HepG2 (cell line): ENCODE results near the gene HCFC1. TPM values are rescaled to one million over a fixed set of nuclear protein-coding genes. Genes with fewer than 3 reads are reported as not detected.

ENCODE experiments used
- ATAC-seq: fragments of 200-7000 bp; cut with Tn5 transposase; 3 replicates; pipeline ENCODE4 v1.9.1; 2020; ENCODE audit warnings: mild to moderate bottlenecking, moderate library complexity
- BruUV-seq: library from RNA; stranded (reverse); fragments of 400-500 nt; replicated peaks from 2 replicates; lab custom pipeline; 2021; lab: Mats Ljungman, UMichigan
- CTCF ChIA-PET: fragments of 300-600 bp; formaldehyde crosslinking; extraction: SDS; loops from one replicate; lab custom pipeline; 2021; ENCODE audit warnings: low total read pairs, inconsistent platforms, low intra/inter-chr PET ratio; lab: Yijun Ruan, JAX
- POLR2A ChIA-PET: fragments of 350-600 bp; sonication (Branson Sonifier 250); formaldehyde crosslinking; loops from one replicate; lab custom pipeline; 2020; ENCODE audit warnings: antibody characterized with exemption, inconsistent platforms; lab: Yijun Ruan, JAX
- DNase-seq: peaks from one replicate; pipeline ENCODE4 v3.0.0-alpha.2; 2015; ENCODE audit warnings: low spot score
- FAIRE-seq: peaks from 3 replicates; lab custom pipeline; 2011; peaks lifted over from hg19 to GRCh38; lab: Jason Lieb, UNC
- H2AFZ ChIP-seq: one replicate; pipeline ENCODE4 v1.6.1; 2011; ENCODE audit warnings: low read length, inconsistent platforms
- H3K27ac ChIP-seq: fragments of 300-600 bp; 3 replicates; pipeline ENCODE4 v1.8.0; 2011; ENCODE audit warnings: mixed run types, mild to moderate bottlenecking, mixed read lengths, low read length, inconsistent platforms; ENCODE audit not compliant: insufficient read depth; ENCODE audit errors: extremely low read length
- H3K27me3 ChIP-seq, 2 experiments: fragments of 200-600 bp in 1 of 2; 2 replicates in 1 of 2; 3 replicates in 1 of 2; pipeline versions ENCODE4 v1.6.0 to v1.8.0; 2011; ENCODE audit warnings: low read length in 2 of 2, mild to moderate bottlenecking in 2 of 2, moderate library complexity in 2 of 2, inconsistent platforms in 1 of 2; ENCODE audit not compliant: insufficient read depth in 2 of 2, control insufficient read depth in 1 of 2
- H3K36me3 ChIP-seq, 2 experiments: fragments of 200-600 bp in 1 of 2; replicated peaks in 1 of 2; 2 replicates in 1 of 2; 3 replicates in 1 of 2; pipeline versions ENCODE4 v1.5.1 to v1.8.0; 2011; ENCODE audit warnings: low read length in 2 of 2, inconsistent platforms in 1 of 2; ENCODE audit not compliant: insufficient read depth in 2 of 2, control insufficient read depth in 1 of 2
- H3K4me1 ChIP-seq: 2 replicates; pipeline ENCODE4 v1.5.1; 2012; ENCODE audit warnings: low read length, inconsistent platforms; ENCODE audit not compliant: insufficient read depth
- H3K4me2 ChIP-seq: 2 replicates; pipeline ENCODE4 v1.6.0; 2011; ENCODE audit warnings: low read depth, low read length, inconsistent platforms
- H3K4me3 ChIP-seq, 3 experiments: fragments of 200-600 bp in 1 of 3; sonication (generic), shearing (Covaris generic) in 1 of 3; replicated peaks in 1 of 3; 2 replicates each; pipeline ENCODE4 v1.5.1; 2011 to 2016; ENCODE audit warnings: low read length in 3 of 3, inconsistent platforms in 2 of 3, low read depth in 2 of 3, mild to moderate bottlenecking in 2 of 3, control low read depth in 1 of 3, mixed read lengths in 1 of 3; ENCODE audit not compliant: insufficient read depth in 1 of 3
- H3K79me2 ChIP-seq: one replicate; pipeline ENCODE4 v1.6.1; 2011; ENCODE audit warnings: low read length, inconsistent platforms; ENCODE audit not compliant: insufficient read depth
- H3K9ac ChIP-seq: 2 replicates; pipeline ENCODE4 v1.6.0; 2011; ENCODE audit warnings: mild to moderate bottlenecking, low read depth, low read length, inconsistent platforms; ENCODE audit not compliant: insufficient read depth
- H3K9me3 ChIP-seq: 2 replicates; pipeline ENCODE4 v1.5.1; 2012; ENCODE audit warnings: mild to moderate bottlenecking, low read length
- H4K20me1 ChIP-seq: 2 replicates; pipeline ENCODE4 v1.6.0; 2011; ENCODE audit warnings: inconsistent platforms, mild to moderate bottlenecking, low read length, moderate library complexity; ENCODE audit not compliant: insufficient read depth
- EP300 ChIP-seq, 3 experiments: sonication (generic) in 1 of 3; formaldehyde crosslinking in 1 of 3; IDR thresholded peaks; 2 replicates each; pipeline versions ENCODE4 v1.5.1 to v1.6.1; 2011 to 2020; ENCODE audit warnings: low read depth in 2 of 3, low read length in 2 of 3, borderline replicate concordance in 1 of 3, improper control_type of control experiment in 1 of 3, mild to moderate bottlenecking in 1 of 3, missing genetic modification reagents in 1 of 3, moderate library complexity in 1 of 3
- HOXA7 ChIP-seq: sonication (generic); formaldehyde crosslinking; IDR thresholded peaks from 2 replicates; pipeline ENCODE4 v1.8.1; 2022; ENCODE audit warnings: mild to moderate bottlenecking, missing genetic modification reagents, moderate library complexity
- ZNF547 ChIP-seq: sonication (generic); formaldehyde crosslinking; IDR thresholded peaks from 2 replicates; pipeline ENCODE4 v1.5.1; 2020; ENCODE audit warnings: mild to moderate bottlenecking, missing genetic modification reagents
- ZNF644 ChIP-seq: IDR thresholded peaks from 2 replicates; pipeline ENCODE4 v1.6.1; 2016; ENCODE audit warnings: low read depth
- WGBS: methylation state at CpG from one replicate; pipeline ENCODE4 v1.1.6; 2017; ENCODE audit warnings: low lambda C conversion rate; 5-methylcytosine and 5-hydroxymethylcytosine counted together
- in situ Hi-C: cut with HindIII; loops from 2 replicates; pipeline ENCODE4 v1.10.0; 2017; ENCODE audit warnings: low pct_unique_long_range_greater_than_20kb; ENCODE audit not compliant: extremely low pct_ligation_motif_present
- intact Hi-C: fragments of 100-400 bp; cut with micrococcal nuclease; formaldehyde crosslinking; loops from one replicate; pipeline ENCODE4 v1.10.0; 2022; ENCODE audit not compliant: unreplicated experiment
- microRNA counts: library from miRNA; unstranded; fragments of <30 nt; microRNA quantifications from one replicate; lab custom pipeline; 2015
- microRNA-seq: library from miRNA; unstranded; fragments of <30 nt; microRNA quantifications from one replicate; pipeline ENCODE4, GENCODE V29; 2020
- polyA plus RNA-seq, 8 experiments: library from polyadenylated mRNA; depleted of rRNA in 3 of 8; stranded (reverse) in 7 of 8; unstranded in 1 of 8; fragments of >200 nt; fragmentation: Illumina TruSeq in 4 of 8; extraction: Trizol in 4 of 8; gene quantifications; 2 replicates each; pipeline versions ENCODE4 v1.2.1 to v1.2.3, GENCODE V29; 2011 to 2016; ENCODE audit warnings: low read depth in 4 of 8, missing spikeins in 1 of 8, mixed read lengths in 1 of 8; ENCODE audit not compliant: insufficient read depth in 1 of 8
- small RNA-seq, 3 experiments: library from RNA; depleted of rRNA; stranded (forward); fragments of <200 nt; gene quantifications; one replicate each; pipeline ENCODE3, GENCODE V24; 2012; ENCODE audit warnings: low read depth in 2 of 3, low replicate concordance in 1 of 3; ENCODE audit not compliant: insufficient read length in 3 of 3, insufficient read depth in 2 of 3
- total RNA-seq, 5 experiments: library from RNA; depleted of rRNA; stranded (reverse); fragments of >200 nt; fragmentation: Illumina TruSeq; extraction: Trizol; gene quantifications; 2 replicates each; pipeline ENCODE4 v1.2.3, GENCODE V29; 2016; ENCODE audit warnings: low read depth in 1 of 5

The HCFC1 gene
- total and polyA plus RNA-seq, 2 of the 13 experiments (the other 11 are each of a cell fraction or from before 2014, with no cell fraction given): 5.8 to 17.8 TPM

GRCh38 chrX:153900831-153901752, 70.5 kb downstream of the HCFC1 start:
- Histone ChIP-seq H3K79me2 (no peaks in the 10 kb centered on the region), H4K20me1 (no peaks in the 10 kb centered on the region), H3K9ac (no peak overlapping the region), H2AFZ (no peak overlapping the region), H3K27ac (no peak overlapping the region), H3K4me3 (no peak overlapping the region), H3K27me3 (peaks cover 3 to 9% of the 10 kb centered on the region in 2 experiments; a peak in 2 of 5 replicates), H3K4me1 (no peaks in the 10 kb centered on the region), H3K36me3 (no peaks in the 10 kb centered on the region), H3K4me2 (no peak overlapping the region), H3K9me3 (no peaks in the 10 kb centered on the region)
- ChIA-PET CTCF (no interaction called here), POLR2A (no interaction called here)
- ATAC-seq: no peak
- 21% methylated on average over 21 of the region's 26 CpGs for WGBS
- FAIRE-seq: no peak
- intact Hi-C loops: no loop called here
- no TSS peak for BruUV-seq
- in situ Hi-C loops: no loop called here
- no peak for TF ChIP-seq HOXA7
- DNase-seq: no peak

DNA sequence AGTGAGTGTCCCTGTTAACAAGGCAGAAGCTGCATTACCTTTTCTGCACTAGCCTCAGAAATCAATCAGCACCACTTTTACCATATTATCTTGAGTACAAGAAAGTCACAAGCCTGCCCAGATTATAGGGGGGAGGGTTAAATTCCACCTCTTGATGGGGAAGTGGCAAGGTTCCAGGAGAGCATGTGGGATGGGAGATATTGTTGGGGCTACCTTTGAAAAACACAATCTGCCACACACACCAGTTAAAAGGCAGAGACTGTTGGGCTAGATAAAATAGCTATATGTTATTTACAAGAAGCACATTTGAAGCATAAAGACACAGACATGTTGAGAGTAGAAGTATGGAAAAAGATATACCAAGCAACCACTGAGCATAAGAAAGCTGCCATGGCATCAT, 73.7 kb downstream of the HCFC1 start:
- Histone ChIP-seq H3K4me3 (no peak overlapping the region), H4K20me1 (no peaks in the 10 kb centered on the region), H3K4me1 (no peaks in the 10 kb centered on the region), H3K9me3 (no peaks in the 10 kb centered on the region), H2AFZ (no peak overlapping the region), H3K27me3 (peaks cover 3 to 8% of the 10 kb centered on the region in 2 experiments; a peak in 2 of 5 replicates), H3K36me3 (no peaks in the 10 kb centered on the region), H3K4me2 (no peak overlapping the region), H3K79me2 (no peaks in the 10 kb centered on the region), H3K9ac (no peak overlapping the region), H3K27ac (no peak overlapping the region)
- intact Hi-C loops: no loop called here
- FAIRE-seq (no peak), DNase-seq (no peak), ATAC-seq (no peak)
- ChIA-PET POLR2A (no interaction called here), CTCF (no interaction called here)
- TF ChIP-seq ZNF547 (CRISPR knock-in tag) (no peak), ZNF644 (CRISPR knock-in tag) (no peak), EP300 (IDR thresholded peaks at IDR 0.05; ENCODE audit: low read depth in 2 of 2, low read length in 2 of 2) (no peak), EP300 (CRISPR knock-in tag; IDR thresholded peaks at IDR 0.05; ENCODE audit: borderline replicate concordance) (no peak)
- BruUV-seq: no TSS peak
- in situ Hi-C loops: no loop called here

MicroRNAs within 50 kb of the gene (microRNA counts, 767-probe panel; counts per million panel counts)
- microRNA hsa-miR-718 (lab: Ali Mortazavi, UCI): not detected

Small RNAs within 50 kb of the gene (microRNA-seq; reads per million reads assigned to microRNA genes)
- not detected for gene MIR3202-1
- gene MIR3202-2: not detected
- gene MIR718: not detected

Small RNAs within 50 kb of the gene (small RNA-seq; reads per million reads assigned to genes)
- 0 reads per million in 3 experiments for gene MIR3202-1

Other genes starting within 250 kb of the HCFC1 start
- gene BCAP31, start 247.4 kb downstream of the HCFC1 start, total RNA-seq (2016; rRNA removed; fragmentation: Illumina TruSeq; extraction: Trizol): 101 and 178 TPM in 2 replicates
- gene BCAP31, start 247.4 kb downstream of the HCFC1 start, polyA plus RNA-seq (2011; rRNA removed): 139 and 155 TPM in 2 replicates
- gene ABCD1, start 247.0 kb downstream of the HCFC1 start, total RNA-seq (2016; rRNA removed; fragmentation: Illumina TruSeq; extraction: Trizol): 10.1 and 15.9 TPM in 2 replicates
- 11.4 and 15.4 TPM in 2 replicates for gene ABCD1, start 247.0 kb downstream of the HCFC1 start, polyA plus RNA-seq (2011; rRNA removed)
- 1.2 and 3.0 TPM in 2 replicates for gene PLXNB3, start 207.6 kb downstream of the HCFC1 start, total RNA-seq (2016; rRNA removed; fragmentation: Illumina TruSeq; extraction: Trizol)
- 6.9 and 8.1 TPM in 2 replicates for gene PLXNB3, start 207.6 kb downstream of the HCFC1 start, polyA plus RNA-seq (2011; rRNA removed)
- gene SRPK3, start 190.8 kb downstream of the HCFC1 start, total RNA-seq (2016; rRNA removed; fragmentation: Illumina TruSeq; extraction: Trizol): 0.22 TPM in 1 of 2 replicates, not detected in the other
- gene SRPK3, start 190.8 kb downstream of the HCFC1 start, polyA plus RNA-seq (2011; rRNA removed): 0.10 and 0.30 TPM in 2 replicates
- 16.2 and 18.7 TPM in 2 replicates for gene IDH3G, start 177.4 kb downstream of the HCFC1 start, total RNA-seq (2016; rRNA removed; fragmentation: Illumina TruSeq; extraction: Trizol)
- gene IDH3G, start 177.4 kb downstream of the HCFC1 start, polyA plus RNA-seq (2011; rRNA removed): 35.5 and 36.0 TPM in 2 replicates
- 124 and 214 TPM in 2 replicates for gene SSR4, start 177.2 kb downstream of the HCFC1 start, total RNA-seq (2016; rRNA removed; fragmentation: Illumina TruSeq; extraction: Trizol)
- 288 and 319 TPM in 2 replicates for gene SSR4, start 177.2 kb downstream of the HCFC1 start, polyA plus RNA-seq (2011; rRNA removed)
- gene PDZD4, start 141.3 kb downstream of the HCFC1 start, total RNA-seq (2016; rRNA removed; fragmentation: Illumina TruSeq; extraction: Trizol): not detected in 2 replicates
- gene PDZD4, start 141.3 kb downstream of the HCFC1 start, polyA plus RNA-seq (2011; rRNA removed): 0.03 TPM in 1 of 2 replicates, not detected in the other
- 1.1 and 1.4 TPM in 2 replicates for gene L1CAM, start 85.6 kb downstream of the HCFC1 start, total RNA-seq (2016; rRNA removed; fragmentation: Illumina TruSeq; extraction: Trizol)
- 2.0 and 5.0 TPM in 2 replicates for gene L1CAM, start 85.6 kb downstream of the HCFC1 start, polyA plus RNA-seq (2011; rRNA removed)
- not detected in 2 replicates for gene AVPR2, start 67.1 kb downstream of the HCFC1 start, total RNA-seq (2016; rRNA removed; fragmentation: Illumina TruSeq; extraction: Trizol)
- not detected in 2 replicates for gene AVPR2, start 67.1 kb downstream of the HCFC1 start, polyA plus RNA-seq (2011; rRNA removed)
- gene ARHGAP4, start 45.6 kb downstream of the HCFC1 start, total RNA-seq (2016; rRNA removed; fragmentation: Illumina TruSeq; extraction: Trizol): 0.64 TPM in 1 of 2 replicates, not detected in the other
- gene ARHGAP4, start 45.6 kb downstream of the HCFC1 start, polyA plus RNA-seq (2011; rRNA removed): 0.57 and 1.1 TPM in 2 replicates
- gene NAA10, start 36.8 kb downstream of the HCFC1 start, total RNA-seq (2016; rRNA removed; fragmentation: Illumina TruSeq; extraction: Trizol): 51.1 and 51.7 TPM in 2 replicates
- 49.1 and 49.2 TPM in 2 replicates for gene NAA10, start 36.8 kb downstream of the HCFC1 start, polyA plus RNA-seq (2011; rRNA removed)
- gene RENBP, start 27.2 kb downstream of the HCFC1 start, total RNA-seq (2016; rRNA removed; fragmentation: Illumina TruSeq; extraction: Trizol): 0.77 and 1.4 TPM in 2 replicates
- 2.0 and 2.6 TPM in 2 replicates for gene RENBP, start 27.2 kb downstream of the HCFC1 start, polyA plus RNA-seq (2011; rRNA removed)
- 1.7 and 2.2 TPM in 2 replicates for gene TMEM187, start 936 bp upstream of the HCFC1 start, total RNA-seq (2016; rRNA removed; fragmentation: Illumina TruSeq; extraction: Trizol)
- 6.2 and 6.7 TPM in 2 replicates for gene TMEM187, start 936 bp upstream of the HCFC1 start, polyA plus RNA-seq (2011; rRNA removed)
- 69.8 and 77.3 TPM in 2 replicates for gene IRAK1, start 48.1 kb upstream of the HCFC1 start, total RNA-seq (2016; rRNA removed; fragmentation: Illumina TruSeq; extraction: Trizol)
- gene IRAK1, start 48.1 kb upstream of the HCFC1 start, polyA plus RNA-seq (2011; rRNA removed): 57.7 and 83.5 TPM in 2 replicates
- 16.4 and 18.1 TPM in 2 replicates for gene MECP2, start 125.9 kb upstream of the HCFC1 start, total RNA-seq (2016; rRNA removed; fragmentation: Illumina TruSeq; extraction: Trizol)
- gene MECP2, start 125.9 kb upstream of the HCFC1 start, polyA plus RNA-seq (2011; rRNA removed): 7.9 and 8.0 TPM in 2 replicates
- gene OPN1LW, start 172.4 kb upstream of the HCFC1 start, total RNA-seq (2016; rRNA removed; fragmentation: Illumina TruSeq; extraction: Trizol): not detected in 2 replicates
- gene OPN1LW, start 172.4 kb upstream of the HCFC1 start, polyA plus RNA-seq (2011; rRNA removed): not detected in 2 replicates
- gene OPN1MW, start 210.8 kb upstream of the HCFC1 start, total RNA-seq (2016; rRNA removed; fragmentation: Illumina TruSeq; extraction: Trizol): not detected in 2 replicates
- not detected in 2 replicates for gene OPN1MW, start 210.8 kb upstream of the HCFC1 start, polyA plus RNA-seq (2011; rRNA removed)
- gene OPN1MW2, start 247.9 kb upstream of the HCFC1 start, total RNA-seq (2016; rRNA removed; fragmentation: Illumina TruSeq; extraction: Trizol): not detected in 2 replicates
- not detected in 2 replicates for gene OPN1MW2, start 247.9 kb upstream of the HCFC1 start, polyA plus RNA-seq (2011; rRNA removed)